GM12878 (cell line): ENCODE data around the gene NID1. TPM values are rescaled to one million over a fixed set of nuclear protein-coding genes. Genes with fewer than 3 reads are reported as not detected.

Source experiments
- CBX5 ChIP-seq: sonication (generic); IDR thresholded peaks from 2 replicates; pipeline ENCODE4 v1.6.1; 2016; ENCODE audit warnings: low read depth, moderate library complexity, mild to moderate bottlenecking, inconsistent platforms
- E2F4 ChIP-seq: IDR thresholded peaks from 2 replicates; pipeline ENCODE4 v1.6.1; 2012; ENCODE audit warnings: low read depth, low read length, improper control_type of control experiment
- EGR1 ChIP-seq, 2 experiments: IDR thresholded peaks; 1 replicate in 1 of 2; 2 replicates in 1 of 2; pipeline ENCODE4 v1.6.1; 2011 to 2012; ENCODE audit warnings: low read depth in 2 of 2, low read length in 2 of 2, borderline replicate concordance in 1 of 2, mild to moderate bottlenecking in 1 of 2, moderate library complexity in 1 of 2
- ESRRA ChIP-seq: IDR thresholded peaks from 2 replicates; pipeline ENCODE4 v1.6.1; 2012; ENCODE audit warnings: mild to moderate bottlenecking, low read length, improper control_type of control experiment
- FOS ChIP-seq: IDR thresholded peaks from 3 replicates; pipeline ENCODE4 v1.6.1; 2011; ENCODE audit warnings: borderline replicate concordance; ENCODE audit not compliant: insufficient read length; ENCODE audit errors: extremely low read depth
- HCFC1 ChIP-seq: fragments of 150-350 bp; IDR thresholded peaks from 2 replicates; pipeline ENCODE4 v1.6.1; 2014; ENCODE audit warnings: low read length
- HDAC2 ChIP-seq: fragments of 200-600 bp; sonication (generic); IDR thresholded peaks from 2 replicates; pipeline ENCODE4 v1.6.1; 2017
- LARP7 ChIP-seq: fragments of 450-650 bp; IDR thresholded peaks from 2 replicates; pipeline ENCODE4 v1.6.1; 2017; ENCODE audit warnings: mild to moderate bottlenecking
- MEF2B ChIP-seq: fragments of 450-650 bp; IDR thresholded peaks from 2 replicates; pipeline ENCODE4 v1.6.1; 2018; ENCODE audit warnings: mild to moderate bottlenecking, moderate library complexity; ENCODE audit not compliant: partially characterized antibody, poor library complexity, severe bottlenecking
- MTA2 ChIP-seq: fragments of 450-650 bp; IDR thresholded peaks from 2 replicates; pipeline ENCODE4 v1.6.1; 2016; ENCODE audit warnings: low read depth, mild to moderate bottlenecking, moderate library complexity
- MYC ChIP-seq: IDR thresholded peaks from 2 replicates; pipeline ENCODE4 v1.6.1; 2011; ENCODE audit warnings: mild to moderate bottlenecking, low read length, moderate library complexity, inconsistent platforms; ENCODE audit not compliant: insufficient read depth, insufficient replicate concordance, insufficient read length, severe bottlenecking
- NR2C2 ChIP-seq: IDR thresholded peaks from 2 replicates; pipeline ENCODE4 v1.6.1; 2011; ENCODE audit warnings: borderline replicate concordance, low read depth; ENCODE audit not compliant: control insufficient read depth, insufficient read length
- NR2F1 ChIP-seq: fragments of 450-650 bp; conservative IDR thresholded peaks from 2 replicates; pipeline ENCODE4 v1.6.1; 2017; ENCODE audit warnings: mild to moderate bottlenecking
- POLR2A ChIP-seq: IDR thresholded peaks from 2 replicates; pipeline ENCODE4 v1.6.1; 2011; ENCODE audit warnings: low read depth, mild to moderate bottlenecking, low read length
- POLR2AphosphoS2 ChIP-seq: IDR thresholded peaks from 2 replicates; pipeline ENCODE4 v1.6.1; 2011; ENCODE audit warnings: low read depth, mild to moderate bottlenecking, low read length, improper control_type of control experiment, moderate library complexity
- TBL1XR1 ChIP-seq: IDR thresholded peaks from 2 replicates; pipeline ENCODE4 v1.6.1; 2012; ENCODE audit warnings: low read depth, low read length, improper control_type of control experiment
- ZBED1 ChIP-seq: IDR thresholded peaks from 2 replicates; pipeline ENCODE4 v1.6.1; 2016; ENCODE audit warnings: borderline replicate concordance
- ZNF217 ChIP-seq: fragments of 450-650 bp; IDR thresholded peaks from 2 replicates; pipeline ENCODE4 v1.6.1; 2017; ENCODE audit warnings: antibody characterized with exemption, mild to moderate bottlenecking
- ZNF24 ChIP-seq: fragments of 450-650 bp; IDR thresholded peaks from 2 replicates; pipeline ENCODE4 v1.6.1; 2017; ENCODE audit warnings: antibody characterized with exemption, mild to moderate bottlenecking
- ZNF592 ChIP-seq: fragments of 450-650 bp; IDR thresholded peaks from 2 replicates; pipeline ENCODE4 v1.6.1; 2017; ENCODE audit warnings: mild to moderate bottlenecking, moderate library complexity
- polyA plus RNA-seq, 11 experiments: library from polyadenylated mRNA; depleted of rRNA in 4 of 11; unstranded in 6 of 11; stranded (reverse) in 5 of 11; fragments of >200 nt; fragmentation: Nextera tagmentation in 4 of 11; fragmentation: Illumina TruSeq in 1 of 11; extraction: Ambion mirVana in 4 of 11; extraction: Trizol in 1 of 11; gene quantifications; 1 replicate in 1 of 11; 2 replicates in 10 of 11; pipeline versions ENCODE4 v1.2.1 to v1.2.3, GENCODE V29; 2011 to 2016; ENCODE audit warnings: inconsistent platforms in 2 of 11, missing spikeins in 2 of 11, low read depth in 1 of 11
- total RNA-seq, 4 experiments: library from RNA; depleted of rRNA in 3 of 4; stranded (reverse); fragments of >200 nt in 3 of 4; fragmentation: Illumina TruSeq in 1 of 4; extraction: Trizol in 1 of 4; gene quantifications; 2 replicates each; pipeline versions ENCODE4 v1.2.1 to v1.2.3, GENCODE V29; 2013 to 2021
- TF ChIP-seq, protein P1 (sequence below): IDR thresholded peaks from 2 replicates; pipeline ENCODE4 v1.6.1; 2012; ENCODE audit warnings: low read depth, low read length, improper control_type of control experiment
- TF ChIP-seq, protein P2 (sequence below): IDR thresholded peaks from 2 replicates; pipeline ENCODE4 v1.6.1; 2011; ENCODE audit warnings: borderline replicate concordance, low read depth, mild to moderate bottlenecking, moderate library complexity, low read length; ENCODE audit not compliant: insufficient read depth, poor library complexity, severe bottlenecking
- TF ChIP-seq, protein P3 (sequence below): fragments of 450-650 bp; IDR thresholded peaks from 2 replicates; pipeline ENCODE4 v1.6.1; 2017; ENCODE audit warnings: low read depth, mild to moderate bottlenecking, moderate library complexity

NID1 gene
- total and polyA plus RNA-seq, 10 of the 15 experiments (the other 5 are each of a cell fraction or from before 2014, with no cell fraction given), result 4.2 to 25.7 (median 11.3) TPM

DNA sequence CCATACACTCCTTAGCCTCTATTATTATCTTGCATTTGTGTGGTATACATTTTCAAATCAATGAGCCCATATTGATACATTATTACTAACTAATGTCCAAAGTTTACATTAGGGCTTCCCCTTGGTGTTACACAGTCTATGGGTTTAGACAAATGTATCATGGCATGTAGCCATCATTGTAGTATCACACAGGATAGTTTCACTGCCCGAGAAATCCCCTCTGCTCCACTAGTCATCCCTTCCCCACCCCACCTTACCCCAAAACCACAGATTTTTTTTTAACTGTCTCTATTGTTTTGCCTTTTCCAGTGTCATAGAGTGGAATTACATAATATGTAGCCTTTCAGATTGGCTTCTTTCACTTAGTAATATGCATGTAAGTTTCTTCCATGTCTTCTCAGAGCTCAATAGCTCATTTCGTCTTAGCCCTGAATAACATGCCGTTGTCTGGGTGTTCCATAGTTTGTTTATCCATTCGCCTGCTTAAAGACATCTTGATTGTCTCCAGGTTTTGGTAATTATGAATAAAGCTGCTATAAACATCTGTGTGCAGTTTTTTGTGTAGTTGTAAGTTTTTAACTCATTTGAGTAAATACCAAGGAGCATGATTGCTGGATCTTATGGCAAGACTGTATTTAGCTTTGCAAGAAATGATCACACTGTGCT is 111.8 kb downstream of the NID1 start (continued):
- no peak for TF ChIP-seq EGR1 (IDR thresholded peaks at IDR 0.05; ENCODE audit: borderline replicate concordance in 1 of 2, low read depth in 2 of 2, low read length in 2 of 2)
- no peak for TF ChIP-seq ESRRA
- TF ChIP-seq MTA2, result peak; percentile 60; the same call in 1 of the 2 replicates
- TF ChIP-seq ZNF592, result no peak
- TF ChIP-seq, protein P1, sequence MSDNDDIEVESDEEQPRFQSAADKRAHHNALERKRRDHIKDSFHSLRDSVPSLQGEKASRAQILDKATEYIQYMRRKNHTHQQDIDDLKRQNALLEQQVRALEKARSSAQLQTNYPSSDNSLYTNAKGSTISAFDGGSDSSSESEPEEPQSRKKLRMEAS, result no peak
- TF ChIP-seq, protein P2, sequence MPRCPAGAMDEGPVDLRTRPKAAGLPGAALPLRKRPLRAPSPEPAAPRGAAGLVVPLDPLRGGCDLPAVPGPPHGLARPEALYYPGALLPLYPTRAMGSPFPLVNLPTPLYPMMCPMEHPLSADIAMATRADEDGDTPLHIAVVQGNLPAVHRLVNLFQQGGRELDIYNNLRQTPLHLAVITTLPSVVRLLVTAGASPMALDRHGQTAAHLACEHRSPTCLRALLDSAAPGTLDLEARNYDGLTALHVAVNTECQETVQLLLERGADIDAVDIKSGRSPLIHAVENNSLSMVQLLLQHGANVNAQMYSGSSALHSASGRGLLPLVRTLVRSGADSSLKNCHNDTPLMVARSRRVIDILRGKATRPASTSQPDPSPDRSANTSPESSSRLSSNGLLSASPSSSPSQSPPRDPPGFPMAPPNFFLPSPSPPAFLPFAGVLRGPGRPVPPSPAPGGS, result peak; percentile 49
- no peak for TF ChIP-seq MEF2B
- TF ChIP-seq LARP7, result no peak
- TF ChIP-seq ZNF217, result no peak
- TF ChIP-seq NR2C2, result no peak
- no peak for TF ChIP-seq FOS
- TF ChIP-seq CBX5, result no peak
- no peak for TF ChIP-seq E2F4
- peak; percentile 35; the same call in 1 of the 2 replicates for TF ChIP-seq TBL1XR1
- TF ChIP-seq HDAC2, result no peak
- TF ChIP-seq MYC, result no peak
- TF ChIP-seq POLR2AphosphoS2, result no peak
- peak; percentile 61 for TF ChIP-seq NR2F1
- TF ChIP-seq ZBED1, result 0 out of 2 replicates have a peak, but pooled peaks have one; percentile 34
- TF ChIP-seq, protein P3, sequence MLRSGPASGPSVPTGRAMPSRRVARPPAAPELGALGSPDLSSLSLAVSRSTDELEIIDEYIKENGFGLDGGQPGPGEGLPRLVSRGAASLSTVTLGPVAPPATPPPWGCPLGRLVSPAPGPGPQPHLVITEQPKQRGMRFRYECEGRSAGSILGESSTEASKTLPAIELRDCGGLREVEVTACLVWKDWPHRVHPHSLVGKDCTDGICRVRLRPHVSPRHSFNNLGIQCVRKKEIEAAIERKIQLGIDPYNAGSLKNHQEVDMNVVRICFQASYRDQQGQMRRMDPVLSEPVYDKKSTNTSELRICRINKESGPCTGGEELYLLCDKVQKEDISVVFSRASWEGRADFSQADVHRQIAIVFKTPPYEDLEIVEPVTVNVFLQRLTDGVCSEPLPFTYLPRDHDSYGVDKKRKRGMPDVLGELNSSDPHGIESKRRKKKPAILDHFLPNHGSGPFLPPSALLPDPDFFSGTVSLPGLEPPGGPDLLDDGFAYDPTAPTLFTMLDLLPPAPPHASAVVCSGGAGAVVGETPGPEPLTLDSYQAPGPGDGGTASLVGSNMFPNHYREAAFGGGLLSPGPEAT, result peak; percentile 81
- no peak for TF ChIP-seq HCFC1
- no peak for TF ChIP-seq POLR2A
- TF ChIP-seq ZNF24, result no peak
